Activated gamma-delta T cell (primary cell): Measurements from ENCODE around the gene PRR15L.
"Not testable (repeated sequence)": the region's sequence is repeated elsewhere in the genome, so short reads cannot be mapped to it uniquely, and the experiment has no call there.

Source experiments
- DNase-seq: peaks from one replicate; lab custom pipeline; 2025; lab: John Stamatoyannopoulos, UW
- total RNA-seq, 2 donors: gene quantifications; one replicate each; lab custom pipeline; 2026; lab: John Stamatoyannopoulos, UW

PRR15L gene
- 0 reads per million in 2 donors for total RNA-seq

GRCh38 chr17:47957591-47958490, at the start of gene PRR15L:
TSS of gene PRR15L (minus strand) at chr17:47957883. CDS start at chr17:47953234, 4,649 bp downstream.
- no peak for DNase-seq

GRCh38 chr17:48006936-48007709, 49.4 kb upstream of the PRR15L start:
- no peak for DNase-seq

GRCh38 chr17:48004983-48005382, 47.3 kb upstream of the PRR15L start:
- DNase-seq, result no peak

- DNase-seq, result no peak
These were observed 45.9 kb upstream of the PRR15L start for GRCh38 chr17:48003417-48004151.

GRCh38 chr17:48002916-48003416, 45.3 kb upstream of the PRR15L start:
- no peak for DNase-seq

GRCh38 chr17:48002266-48002915, 44.7 kb upstream of the PRR15L start:
- DNase-seq, result no peak

GRCh38 chr17:48001657-48002056, 44.0 kb upstream of the PRR15L start:
- not testable (repeated sequence) for DNase-seq

- no peak for DNase-seq
These were observed 43.5 kb upstream of the PRR15L start for GRCh38 chr17:48001197-48001596.

GRCh38 chr17:47999582-47999981, 41.9 kb upstream of the PRR15L start:
- DNase-seq, result no peak

GRCh38 chr17:47998044-47998443, 40.4 kb upstream of the PRR15L start:
- no peak for DNase-seq

- no peak for DNase-seq
These were observed 39.9 kb upstream of the PRR15L start for GRCh38 chr17:47997586-47997985.

GRCh38 chr17:47996201-47996600, 38.5 kb upstream of the PRR15L start:
- DNase-seq, result no peak

- no peak for DNase-seq
These were observed 37.7 kb upstream of the PRR15L start for GRCh38 chr17:47995241-47995935.

- no peak for DNase-seq
These were observed 37.0 kb upstream of the PRR15L start for GRCh38 chr17:47994724-47995123.

GRCh38 chr17:47993964-47994363, 36.3 kb upstream of the PRR15L start:
- DNase-seq, result no peak

- no peak for DNase-seq
These were observed 35.4 kb upstream of the PRR15L start for GRCh38 chr17:47993031-47993564.

GRCh38 chr17:47992216-47992615, 34.5 kb upstream of the PRR15L start:
- no peak for DNase-seq

- DNase-seq, result no peak
These were observed 33.5 kb upstream of the PRR15L start for GRCh38 chr17:47990962-47991731.

- DNase-seq, result no peak
These were observed 32.0 kb upstream of the PRR15L start for GRCh38 chr17:47989700-47990099.

- DNase-seq, result no peak
These were observed 31.5 kb upstream of the PRR15L start for GRCh38 chr17:47989159-47989558.
